Endothelial cell of umbilical vein (primary cell): Measurements from ENCODE around the gene DNHD1. TPM values are rescaled to one million over a fixed set of nuclear protein-coding genes. Genes with fewer than 3 reads are reported as not detected.

Experiments
- BruUV-seq: library from RNA; stranded (reverse); fragments of 400-500 nt; replicated peaks from 2 replicates; lab custom pipeline; 2021; lab: Mats Ljungman, UMichigan
- CTCF ChIA-PET: fragments of 300-600, 350-600 bp; sonication (Branson Sonifier 250); formaldehyde crosslinking; loops from one replicate; lab custom pipeline; 2021; ENCODE audit warnings: antibody characterized with exemption, inconsistent platforms; lab: Charles Lee
- POLR2A ChIA-PET: fragments of 300-600, 350-600 bp; sonication (Branson Sonifier 250); formaldehyde crosslinking; loops from one replicate; lab custom pipeline; 2021; ENCODE audit warnings: antibody characterized with exemption, inconsistent platforms; lab: Charles Lee
- DNase-seq: peaks from one replicate; pipeline ENCODE4 v3.0.0-alpha.2; 2011; ENCODE audit warnings: low read depth, low spot score
- FAIRE-seq: peaks from 2 replicates; lab custom pipeline; 2011; peaks lifted over from hg19 to GRCh38; lab: Jason Lieb, UNC
- H2AFZ ChIP-seq: 2 replicates; pipeline ENCODE4 v1.6.0; 2012; ENCODE audit warnings: low read depth, low read length, control low read depth, inconsistent platforms
- H3K27ac ChIP-seq: 2 replicates; pipeline ENCODE4 v1.5.1; 2011; ENCODE audit warnings: low read depth, mild to moderate bottlenecking, control low read depth, low read length, moderate library complexity; ENCODE audit not compliant: insufficient read depth
- H3K27me3 ChIP-seq, 2 experiments: 2 replicates each; pipeline versions ENCODE4 v1.6.0 to v1.6.1; 2011; ENCODE audit warnings: low read length in 2 of 2, mixed read lengths in 1 of 2; ENCODE audit not compliant: control insufficient read depth in 2 of 2, insufficient read depth in 2 of 2
- H3K36me3 ChIP-seq, 2 experiments: 2 replicates in 1 of 2; 3 replicates in 1 of 2; pipeline ENCODE4 v1.5.1; 2011; ENCODE audit warnings: low read length in 2 of 2, mild to moderate bottlenecking in 1 of 2, moderate library complexity in 1 of 2; ENCODE audit not compliant: control insufficient read depth in 2 of 2, insufficient read depth in 2 of 2; ENCODE audit errors: extremely low read depth in 1 of 2
- H3K4me1 ChIP-seq: 3 replicates; pipeline ENCODE4 v1.5.1; 2011; ENCODE audit warnings: mild to moderate bottlenecking, low read length; ENCODE audit not compliant: control insufficient read depth, insufficient read depth; ENCODE audit errors: extremely low read depth
- H3K4me2 ChIP-seq: 2 replicates; pipeline ENCODE4 v1.6.1; 2011; ENCODE audit warnings: low read length, control low read depth, mixed read lengths; ENCODE audit not compliant: insufficient read depth
- H3K4me3 ChIP-seq, 3 experiments: fragments of 200-600 bp in 1 of 3; sonication (generic), shearing (Covaris generic) in 1 of 3; replicated peaks in 1 of 3; 2 replicates each; pipeline ENCODE4 v1.5.1; 2011 to 2016; ENCODE audit warnings: control low read depth in 3 of 3, low read length in 3 of 3, mild to moderate bottlenecking in 2 of 3, inconsistent platforms in 1 of 3, low read depth in 1 of 3, moderate library complexity in 1 of 3; ENCODE audit not compliant: insufficient read depth in 1 of 3
- H3K79me2 ChIP-seq: 2 replicates; pipeline ENCODE4 v1.6.0; 2012; ENCODE audit warnings: low read length, inconsistent platforms; ENCODE audit not compliant: control insufficient read depth, insufficient read depth
- H3K9ac ChIP-seq: replicated peaks from 2 replicates; pipeline ENCODE3; 2011; ENCODE audit warnings: low read length, control low read depth; ENCODE audit not compliant: insufficient read depth; ENCODE audit errors: extremely low read depth
- H3K9me1 ChIP-seq: replicated peaks from 3 replicates; pipeline ENCODE4 v1.6.0; 2011; ENCODE audit warnings: mild to moderate bottlenecking, low read length; ENCODE audit not compliant: control insufficient read depth, insufficient read depth; ENCODE audit errors: extremely low read depth
- H3K9me3 ChIP-seq: replicated peaks from 2 replicates; pipeline ENCODE4 v1.5.1; 2012; ENCODE audit warnings: low read length, inconsistent platforms; ENCODE audit not compliant: control insufficient read depth, insufficient read depth
- H4K20me1 ChIP-seq: replicated peaks from 2 replicates; pipeline ENCODE3; 2011; ENCODE audit warnings: mild to moderate bottlenecking, low read length; ENCODE audit not compliant: control insufficient read depth, insufficient read depth; ENCODE audit errors: extremely low read depth
- CTCF ChIP-seq, 2 donors: IDR thresholded peaks; 1 replicate in 1 of 2; 2 replicates in 1 of 2; pipeline ENCODE4 v1.5.1; 2011; ENCODE audit warnings: low read length in 2 of 2, mild to moderate bottlenecking in 2 of 2, moderate library complexity in 2 of 2, control low read depth in 1 of 2, inconsistent platforms in 1 of 2, low read depth in 1 of 2; ENCODE audit not compliant: insufficient read depth in 1 of 2; ENCODE audit errors: extremely low read depth in 1 of 2
- EZH2 ChIP-seq: IDR thresholded peaks from 2 replicates; pipeline ENCODE4 v1.6.1; 2012; ENCODE audit warnings: borderline replicate concordance, low read depth, mild to moderate bottlenecking, moderate library complexity, low read length, inconsistent platforms; ENCODE audit not compliant: severe bottlenecking
- FOS ChIP-seq: IDR thresholded peaks from 2 replicates; pipeline ENCODE4 v1.6.1; 2011; ENCODE audit warnings: mild to moderate bottlenecking, low read length, moderate library complexity, borderline replicate concordance; ENCODE audit not compliant: insufficient read depth
- GATA2 ChIP-seq: IDR thresholded peaks from 2 replicates; pipeline ENCODE4 v1.7.0; 2011; ENCODE audit warnings: low read depth, mild to moderate bottlenecking, moderate library complexity, mixed read lengths, low read length; ENCODE audit not compliant: insufficient read length, insufficient read depth
- JUN ChIP-seq: IDR thresholded peaks from 2 replicates; pipeline ENCODE4 v1.6.1; 2011; ENCODE audit warnings: borderline replicate concordance, low read depth; ENCODE audit not compliant: insufficient read length, insufficient read depth
- MYC ChIP-seq: IDR thresholded peaks from one replicate; pipeline ENCODE4 v1.6.1; 2011; ENCODE audit warnings: mild to moderate bottlenecking, low read depth, low read length
- POLR2A ChIP-seq: IDR thresholded peaks from 2 replicates; pipeline ENCODE4 v1.6.1; 2012; ENCODE audit warnings: low read depth, mild to moderate bottlenecking, control low read depth, low read length
- POLR2AphosphoS5 ChIP-seq: IDR thresholded peaks from 2 replicates; pipeline ENCODE4 v1.6.1; 2012; ENCODE audit warnings: low read depth, mild to moderate bottlenecking, control low read depth, low read length, moderate library complexity; ENCODE audit not compliant: insufficient read depth
- dilution Hi-C: fragments of 300-500 bp; cut with MboI; formaldehyde crosslinking; loops from one replicate; pipeline ENCODE4 v1.15.0; 2019; ENCODE audit warnings: low sequenced_read_pairs; ENCODE audit not compliant: extremely low pct_ligation_motif_present
- intact Hi-C: fragments of 100-400 bp; cut with micrococcal nuclease; formaldehyde crosslinking; loops from one replicate; pipeline ENCODE4 v1.10.0; 2022
- polyA plus RNA-seq, 4 experiments: library from polyadenylated mRNA; depleted of rRNA in 3 of 4; stranded (reverse) in 3 of 4; unstranded in 1 of 4; fragments of >200 nt; gene quantifications; 2 replicates each; pipeline versions ENCODE4 v1.2.1 to v1.2.3, GENCODE V29; 2011 to 2012; ENCODE audit warnings: missing spikeins in 1 of 4
- total RNA-seq: library from RNA; stranded (reverse); gene quantifications from 2 replicates; pipeline ENCODE4 v1.2.3, GENCODE V29; 2021
- TF ChIP-seq, protein P1 (sequence below): IDR thresholded peaks from 2 replicates; pipeline ENCODE4 v1.6.1; 2011; ENCODE audit not compliant: insufficient read depth, insufficient read length

The DNHD1 gene
- total and polyA plus RNA-seq, 2 donors (not counting 3 experiments of a cell fraction or from before 2014, with no cell fraction given), result 3.7 to 8.6 TPM

DNA sequence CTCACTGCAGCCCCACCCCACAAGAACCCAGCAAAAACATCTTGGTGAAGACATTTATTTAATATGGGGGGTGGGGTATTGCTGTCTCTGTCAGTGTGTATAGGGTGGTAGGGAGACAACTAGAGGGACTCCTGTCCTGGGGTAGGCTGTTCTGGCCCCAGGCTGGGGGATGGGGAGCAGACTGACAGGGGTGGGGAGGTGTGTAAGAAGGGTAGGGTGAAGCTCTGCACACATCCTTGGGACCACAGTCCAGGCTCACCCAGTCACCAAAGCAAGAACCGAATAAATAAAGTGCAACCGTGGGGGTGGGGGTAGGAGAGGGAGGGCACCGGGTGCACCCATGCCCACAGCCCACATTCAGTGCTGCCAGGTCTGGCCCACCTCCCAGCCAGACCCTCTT is 48.5 kb upstream of the DNHD1 start:
- Histone ChIP-seq H2AFZ (no peak overlapping the region), H3K79me2 (no peaks in the 10 kb centered on the region), H3K9me3 (no peaks in the 10 kb centered on the region), H3K27me3 (no peaks in the 10 kb centered on the region), H3K27ac (no peak overlapping the region), H3K4me1 (no peaks in the 10 kb centered on the region), H3K9me1 (no peaks in the 10 kb centered on the region), H3K4me3 (no peak overlapping the region), H4K20me1 (no peaks in the 10 kb centered on the region), H3K4me2 (no peak overlapping the region), H3K36me3 (peaks cover 3 to 25% of the 10 kb centered on the region in 2 experiments), H3K9ac (no peak overlapping the region)
- DNase-seq (no peak), FAIRE-seq (no peak)
- TF ChIP-seq, protein P1, sequence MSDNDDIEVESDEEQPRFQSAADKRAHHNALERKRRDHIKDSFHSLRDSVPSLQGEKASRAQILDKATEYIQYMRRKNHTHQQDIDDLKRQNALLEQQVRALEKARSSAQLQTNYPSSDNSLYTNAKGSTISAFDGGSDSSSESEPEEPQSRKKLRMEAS, result no peak
- TF ChIP-seq MYC (no peak), FOS (no peak), CTCF (IDR thresholded peaks at IDR 0.05; ENCODE audit: extremely low read depth in 1 of 2, insufficient read depth in 1 of 2, low read depth in 1 of 2, low read length in 2 of 2) (no peak), GATA2 (no peak), POLR2A (no peak), EZH2 (no peak), POLR2AphosphoS5 (no peak), JUN (no peak)
- CTCF ChIA-PET, result interaction anchor here (0.8 to 4.7 kb wide), 5 partner anchors 8 to 82 kb away, joined by 3 to 28 read pairs (median 3); partner anchors contain the start of gene HPX
- BruUV-seq, result no TSS peak
- POLR2A ChIA-PET, result no interaction called here
- intact Hi-C loops (no loop called here), dilution Hi-C loops (no loop called here)
